ENCODE data around the gene TCL1A.
"Not testable (repeated sequence)": the region's sequence is repeated elsewhere in the genome, so short reads cannot be mapped to it uniquely, and the experiment has no call there.

TCL1A gene

GRCh38 chr14:95713596-95714371 is at the start of gene TCL1A:
TSS of gene TCL1A (minus strand) at chr14:95714125. CDS start at chr14:95714066, 59 bp downstream.
- DNase-seq (ENCODE audit: low read depth in 3 of 3) = no peak

GRCh38 chr14:95763032-95763431 is 49.1 kb upstream of the TCL1A start:
- DNase-seq (ENCODE audit: low read depth in 3 of 3) = not testable (repeated sequence)

GRCh38 chr14:95761436-95761835 is 47.5 kb upstream of the TCL1A start:
- no peak for DNase-seq (ENCODE audit: low read depth in 3 of 3)

GRCh38 chr14:95760596-95760995 is 46.7 kb upstream of the TCL1A start:
- DNase-seq (ENCODE audit: low read depth in 3 of 3) = no peak

- DNase-seq (ENCODE audit: low read depth in 3 of 3) = no peak
Observed at GRCh38 chr14:95759941-95760340, 46.0 kb upstream of the TCL1A start.

- no peak for DNase-seq (ENCODE audit: low read depth in 3 of 3)
Observed at GRCh38 chr14:95758331-95758730, 44.4 kb upstream of the TCL1A start.

GRCh38 chr14:95756751-95757150 is 42.8 kb upstream of the TCL1A start:
- no peak for DNase-seq (ENCODE audit: low read depth in 3 of 3)

- no peak for DNase-seq (ENCODE audit: low read depth in 3 of 3)
Observed at GRCh38 chr14:95756127-95756526, 42.2 kb upstream of the TCL1A start.

- DNase-seq (ENCODE audit: low read depth in 3 of 3) = no peak
Observed at GRCh38 chr14:95741781-95742180, 27.9 kb upstream of the TCL1A start.

- DNase-seq (ENCODE audit: low read depth in 3 of 3) = no peak
Observed at GRCh38 chr14:95741038-95741490, 27.1 kb upstream of the TCL1A start.

- DNase-seq (ENCODE audit: low read depth in 3 of 3) = no peak
Observed at GRCh38 chr14:95739356-95739755, 25.4 kb upstream of the TCL1A start.

GRCh38 chr14:95733212-95733611 is 19.3 kb upstream of the TCL1A start:
- DNase-seq (ENCODE audit: low read depth in 3 of 3) = no peak

GRCh38 chr14:95730126-95730525 is 16.2 kb upstream of the TCL1A start:
- no peak for DNase-seq (ENCODE audit: low read depth in 3 of 3)

GRCh38 chr14:95729402-95730028 is 15.6 kb upstream of the TCL1A start:
- not testable (repeated sequence) for DNase-seq (ENCODE audit: low read depth in 3 of 3)

- DNase-seq (ENCODE audit: low read depth in 3 of 3) = no peak
Observed at GRCh38 chr14:95727056-95727700, 13.3 kb upstream of the TCL1A start.

GRCh38 chr14:95725685-95726336 is 11.9 kb upstream of the TCL1A start:
- DNase-seq (ENCODE audit: low read depth in 3 of 3) = no peak

- DNase-seq (ENCODE audit: low read depth in 3 of 3) = no peak
Observed at GRCh38 chr14:95722525-95723190, 8.7 kb upstream of the TCL1A start.

GRCh38 chr14:95712398-95712797 is 1.5 kb downstream of the TCL1A start:
- DNase-seq (ENCODE audit: low read depth in 3 of 3) = no peak

GRCh38 chr14:95711476-95712176 is 2.3 kb downstream of the TCL1A start:
- DNase-seq (ENCODE audit: low read depth in 3 of 3) = no peak

GRCh38 chr14:95710106-95710505 is 3.8 kb downstream of the TCL1A start:
- DNase-seq (ENCODE audit: low read depth in 3 of 3) = no peak

- no peak for DNase-seq (ENCODE audit: low read depth in 3 of 3)
Observed at GRCh38 chr14:95707327-95707726, 6.6 kb downstream of the TCL1A start.

Measured in stimulated activated CD4-positive, alpha-beta T cell treated with anti-CD3 and anti-CD28 coated beads, TNF-alpha, amount 100 ng/mL, for 24 hours (primary cell).